SK-N-SH treated with all-trans-retinoic acid at 6 μM for 48 hours (cell line): ENCODE results near the gene NEB.

ENCODE experiments used
- ATAC-seq: fragments of 200-7000 bp; cut with Tn5 transposase; 3 replicates; pipeline ENCODE4 v1.9.1; 2020; ENCODE audit warnings: mild to moderate bottlenecking, moderate library complexity
- ARNTL ChIP-seq: fragments of 450-650 bp; formaldehyde crosslinking; IDR thresholded peaks from 2 replicates; pipeline ENCODE4 v1.5.0; 2020; ENCODE audit warnings: low read depth, mild to moderate bottlenecking, moderate library complexity, borderline replicate concordance
- BACH2 ChIP-seq: fragments of 250-450 bp; sonication (Bioruptor Pico); IDR thresholded peaks from 2 replicates; pipeline ENCODE4 v1.9.0; 2021; ENCODE audit warnings: mild to moderate bottlenecking, borderline replicate concordance
- CSDC2 ChIP-seq: fragments of 250-450 bp; sonication (Bioruptor Pico); IDR thresholded peaks from 2 replicates; pipeline ENCODE4 v1.5.0; 2020; ENCODE audit warnings: mild to moderate bottlenecking, moderate library complexity
- ESRRG ChIP-seq: fragments of 250-450 bp; sonication (Bioruptor Pico); IDR thresholded peaks from 2 replicates; pipeline ENCODE4 v1.6.1; 2021; ENCODE audit warnings: mild to moderate bottlenecking
- OSR1 ChIP-seq: fragments of 250-450 bp; sonication (Bioruptor Pico); IDR thresholded peaks from 2 replicates; pipeline ENCODE4 v1.8.0; 2022; ENCODE audit warnings: moderate library complexity, mild to moderate bottlenecking, inconsistent platforms
- PPARA ChIP-seq: fragments of 250-450 bp; sonication (Bioruptor Pico); IDR thresholded peaks from 2 replicates; pipeline ENCODE4 v1.5.0; 2020; ENCODE audit warnings: mild to moderate bottlenecking, borderline replicate concordance
- RARB ChIP-seq: fragments of 250-450 bp; sonication (Bioruptor Pico); IDR thresholded peaks from 2 replicates; pipeline ENCODE4 v1.8.0; 2021; ENCODE audit warnings: mild to moderate bottlenecking, moderate library complexity
- SNAI2 ChIP-seq: fragments of 250-450 bp; sonication (Bioruptor Pico); IDR thresholded peaks from 2 replicates; pipeline ENCODE4 v1.5.0; 2020; ENCODE audit warnings: mild to moderate bottlenecking, moderate library complexity
- TCF4 ChIP-seq: fragments of 250-450 bp; sonication (Bioruptor Pico); IDR thresholded peaks from 2 replicates; pipeline ENCODE4 v1.8.0; 2021; ENCODE audit warnings: mild to moderate bottlenecking, moderate library complexity, borderline replicate concordance
- ZC3H10 ChIP-seq: fragments of 250-450 bp; sonication (Bioruptor Pico); IDR thresholded peaks from 2 replicates; pipeline ENCODE4 v1.5.1; 2021; ENCODE audit warnings: mild to moderate bottlenecking, moderate library complexity
- ZFP3 ChIP-seq: fragments of 250-450 bp; sonication (Bioruptor Pico); IDR thresholded peaks from 2 replicates; pipeline ENCODE4 v1.5.0; 2020; ENCODE audit warnings: mild to moderate bottlenecking, moderate library complexity
- ZFP30 ChIP-seq: fragments of 450-650 bp; formaldehyde crosslinking; IDR thresholded peaks from 2 replicates; pipeline ENCODE4 v1.5.0; 2022; ENCODE audit warnings: mild to moderate bottlenecking, moderate library complexity
- ZNF565 ChIP-seq: fragments of 450-650 bp; formaldehyde crosslinking; conservative IDR thresholded peaks from 2 replicates; pipeline ENCODE4 v1.5.0; 2020; ENCODE audit warnings: low read depth, mild to moderate bottlenecking, moderate library complexity
- ZNF70 ChIP-seq: fragments of 450-650 bp; formaldehyde crosslinking; IDR thresholded peaks from 2 replicates; pipeline ENCODE4 v1.5.0; 2020; ENCODE audit warnings: mild to moderate bottlenecking, moderate library complexity
- ZNF8 ChIP-seq: fragments of 450-650 bp; formaldehyde crosslinking; IDR thresholded peaks from 2 replicates; pipeline ENCODE4 v1.5.0; 2020; ENCODE audit warnings: mild to moderate bottlenecking, moderate library complexity
- TF ChIP-seq, protein P1 (sequence below): fragments of 250-450 bp; sonication (Bioruptor Pico); IDR thresholded peaks from 2 replicates; pipeline ENCODE4 v1.5.1; 2021; ENCODE audit warnings: mild to moderate bottlenecking, moderate library complexity
- TF ChIP-seq, protein P2 (sequence below): fragments of 250-450 bp; sonication (Bioruptor Pico); IDR thresholded peaks from 2 replicates; pipeline ENCODE4 v1.8.0; 2020; ENCODE audit warnings: mild to moderate bottlenecking, moderate library complexity, borderline replicate concordance
- TF ChIP-seq, protein P3 (sequence below): fragments of 250-450 bp; sonication (Bioruptor Pico); IDR thresholded peaks from 2 replicates; pipeline ENCODE4 v1.5.0; 2020; ENCODE audit warnings: mild to moderate bottlenecking, moderate library complexity
- TF ChIP-seq, protein P4 (sequence below): fragments of 250-450 bp; sonication (Bioruptor Pico); IDR thresholded peaks from 2 replicates; pipeline ENCODE4 v1.5.1; 2020; ENCODE audit warnings: low read depth, mild to moderate bottlenecking, moderate library complexity
- TF ChIP-seq, protein P5 (sequence below): fragments of 250-450 bp; sonication (Bioruptor Pico); IDR thresholded peaks from 2 replicates; pipeline ENCODE4 v1.8.0; 2021; ENCODE audit warnings: low read depth, mild to moderate bottlenecking, moderate library complexity, borderline replicate concordance

The NEB gene

DNA sequence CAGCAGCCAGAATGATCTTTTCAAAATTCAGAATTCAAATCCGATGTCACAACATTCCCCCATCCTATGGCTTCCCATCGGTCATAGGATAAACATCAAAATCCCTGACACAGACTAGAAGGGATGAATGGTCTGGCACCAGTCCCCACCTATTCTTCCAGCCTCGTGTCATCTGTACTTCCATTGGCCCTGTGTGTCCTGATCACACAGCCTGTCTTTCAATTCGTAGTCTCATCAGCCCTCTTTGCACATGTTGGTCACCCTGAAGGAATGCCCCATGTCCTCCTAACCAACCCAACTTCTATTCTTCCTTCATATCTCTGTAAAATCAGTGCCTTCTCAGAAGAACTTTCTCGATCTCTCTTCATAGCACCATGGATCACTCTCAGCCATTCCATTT, 157.2 kb downstream of the NEB start:
- ATAC-seq = no peak
- TF ChIP-seq ESRRG (CRISPR knock-in tag) = no peak
- TF ChIP-seq, protein P1, sequence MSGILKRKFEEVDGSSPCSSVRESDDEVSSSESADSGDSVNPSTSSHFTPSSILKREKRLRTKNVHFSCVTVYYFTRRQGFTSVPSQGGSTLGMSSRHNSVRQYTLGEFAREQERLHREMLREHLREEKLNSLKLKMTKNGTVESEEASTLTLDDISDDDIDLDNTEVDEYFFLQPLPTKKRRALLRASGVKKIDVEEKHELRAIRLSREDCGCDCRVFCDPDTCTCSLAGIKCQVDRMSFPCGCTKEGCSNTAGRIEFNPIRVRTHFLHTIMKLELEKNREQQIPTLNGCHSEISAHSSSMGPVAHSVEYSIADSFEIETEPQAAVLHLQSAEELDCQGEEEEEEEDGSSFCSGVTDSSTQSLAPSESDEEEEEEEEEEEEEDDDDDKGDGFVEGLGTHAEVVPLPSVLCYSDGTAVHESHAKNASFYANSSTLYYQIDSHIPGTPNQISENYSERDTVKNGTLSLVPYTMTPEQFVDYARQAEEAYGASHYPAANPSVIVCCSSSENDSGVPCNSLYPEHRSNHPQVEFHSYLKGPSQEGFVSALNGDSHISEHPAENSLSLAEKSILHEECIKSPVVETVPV = no peak
- TF ChIP-seq RARB (CRISPR knock-in tag) = no peak
- TF ChIP-seq ZNF8 (CRISPR knock-in tag) = no peak
- TF ChIP-seq ZFP3 (CRISPR knock-in tag) = no peak
- TF ChIP-seq, protein P2, sequence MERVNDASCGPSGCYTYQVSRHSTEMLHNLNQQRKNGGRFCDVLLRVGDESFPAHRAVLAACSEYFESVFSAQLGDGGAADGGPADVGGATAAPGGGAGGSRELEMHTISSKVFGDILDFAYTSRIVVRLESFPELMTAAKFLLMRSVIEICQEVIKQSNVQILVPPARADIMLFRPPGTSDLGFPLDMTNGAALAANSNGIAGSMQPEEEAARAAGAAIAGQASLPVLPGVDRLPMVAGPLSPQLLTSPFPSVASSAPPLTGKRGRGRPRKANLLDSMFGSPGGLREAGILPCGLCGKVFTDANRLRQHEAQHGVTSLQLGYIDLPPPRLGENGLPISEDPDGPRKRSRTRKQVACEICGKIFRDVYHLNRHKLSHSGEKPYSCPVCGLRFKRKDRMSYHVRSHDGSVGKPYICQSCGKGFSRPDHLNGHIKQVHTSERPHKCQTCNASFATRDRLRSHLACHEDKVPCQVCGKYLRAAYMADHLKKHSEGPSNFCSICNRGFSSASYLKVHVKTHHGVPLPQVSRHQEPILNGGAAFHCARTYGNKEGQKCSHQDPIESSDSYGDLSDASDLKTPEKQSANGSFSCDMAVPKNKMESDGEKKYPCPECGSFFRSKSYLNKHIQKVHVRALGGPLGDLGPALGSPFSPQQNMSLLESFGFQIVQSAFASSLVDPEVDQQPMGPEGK (CRISPR knock-in tag) = no peak
- TF ChIP-seq ZFP30 = no peak
- no peak for TF ChIP-seq ZNF70 (CRISPR knock-in tag)
- no peak for TF ChIP-seq TCF4 (CRISPR knock-in tag)
- TF ChIP-seq ZC3H10 (CRISPR knock-in tag) = no peak

DNA sequence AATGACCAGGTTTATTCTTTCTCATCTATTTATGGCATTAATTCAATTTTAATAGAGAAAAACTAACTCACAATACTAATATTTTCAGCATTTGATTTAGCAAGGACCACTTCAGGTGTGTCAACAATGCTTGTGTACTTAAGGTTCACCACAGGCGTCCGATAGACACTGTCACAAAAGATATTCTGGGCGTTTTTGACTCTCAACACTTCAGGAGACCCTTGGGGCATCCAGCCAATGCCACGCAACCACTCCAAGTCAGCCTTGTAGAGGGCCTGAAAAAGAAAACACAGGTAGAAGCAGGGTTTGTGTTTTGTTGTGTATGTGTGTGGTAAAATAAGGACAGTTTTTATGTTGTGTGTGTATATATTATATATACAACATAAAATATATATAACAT, 158.2 kb downstream of the NEB start:
- no peak for ATAC-seq
- TF ChIP-seq ZFP3 (CRISPR knock-in tag) (no peak), TCF4 (CRISPR knock-in tag) (no peak), CSDC2 (no peak), RARB (CRISPR knock-in tag) (no peak), ESRRG (CRISPR knock-in tag) (no peak), ARNTL (CRISPR knock-in tag) (no peak), ZNF565 (CRISPR knock-in tag) (no peak), ZNF8 (CRISPR knock-in tag) (no peak), ZC3H10 (CRISPR knock-in tag) (no peak), SNAI2 (no peak), PPARA (CRISPR knock-in tag) (no peak), ZNF70 (CRISPR knock-in tag) (no peak), OSR1 (CRISPR knock-in tag) (no peak), BACH2 (CRISPR knock-in tag) (no peak), ZFP30 (no peak)
- TF ChIP-seq, protein P2 (CRISPR knock-in tag) = no peak
- TF ChIP-seq, protein P3, sequence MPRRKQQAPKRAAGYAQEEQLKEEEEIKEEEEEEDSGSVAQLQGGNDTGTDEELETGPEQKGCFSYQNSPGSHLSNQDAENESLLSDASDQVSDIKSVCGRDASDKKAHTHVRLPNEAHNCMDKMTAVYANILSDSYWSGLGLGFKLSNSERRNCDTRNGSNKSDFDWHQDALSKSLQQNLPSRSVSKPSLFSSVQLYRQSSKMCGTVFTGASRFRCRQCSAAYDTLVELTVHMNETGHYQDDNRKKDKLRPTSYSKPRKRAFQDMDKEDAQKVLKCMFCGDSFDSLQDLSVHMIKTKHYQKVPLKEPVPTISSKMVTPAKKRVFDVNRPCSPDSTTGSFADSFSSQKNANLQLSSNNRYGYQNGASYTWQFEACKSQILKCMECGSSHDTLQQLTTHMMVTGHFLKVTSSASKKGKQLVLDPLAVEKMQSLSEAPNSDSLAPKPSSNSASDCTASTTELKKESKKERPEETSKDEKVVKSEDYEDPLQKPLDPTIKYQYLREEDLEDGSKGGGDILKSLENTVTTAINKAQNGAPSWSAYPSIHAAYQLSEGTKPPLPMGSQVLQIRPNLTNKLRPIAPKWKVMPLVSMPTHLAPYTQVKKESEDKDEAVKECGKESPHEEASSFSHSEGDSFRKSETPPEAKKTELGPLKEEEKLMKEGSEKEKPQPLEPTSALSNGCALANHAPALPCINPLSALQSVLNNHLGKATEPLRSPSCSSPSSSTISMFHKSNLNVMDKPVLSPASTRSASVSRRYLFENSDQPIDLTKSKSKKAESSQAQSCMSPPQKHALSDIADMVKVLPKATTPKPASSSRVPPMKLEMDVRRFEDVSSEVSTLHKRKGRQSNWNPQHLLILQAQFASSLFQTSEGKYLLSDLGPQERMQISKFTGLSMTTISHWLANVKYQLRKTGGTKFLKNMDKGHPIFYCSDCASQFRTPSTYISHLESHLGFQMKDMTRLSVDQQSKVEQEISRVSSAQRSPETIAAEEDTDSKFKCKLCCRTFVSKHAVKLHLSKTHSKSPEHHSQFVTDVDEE (CRISPR knock-in tag) = no peak
- TF ChIP-seq, protein P4, sequence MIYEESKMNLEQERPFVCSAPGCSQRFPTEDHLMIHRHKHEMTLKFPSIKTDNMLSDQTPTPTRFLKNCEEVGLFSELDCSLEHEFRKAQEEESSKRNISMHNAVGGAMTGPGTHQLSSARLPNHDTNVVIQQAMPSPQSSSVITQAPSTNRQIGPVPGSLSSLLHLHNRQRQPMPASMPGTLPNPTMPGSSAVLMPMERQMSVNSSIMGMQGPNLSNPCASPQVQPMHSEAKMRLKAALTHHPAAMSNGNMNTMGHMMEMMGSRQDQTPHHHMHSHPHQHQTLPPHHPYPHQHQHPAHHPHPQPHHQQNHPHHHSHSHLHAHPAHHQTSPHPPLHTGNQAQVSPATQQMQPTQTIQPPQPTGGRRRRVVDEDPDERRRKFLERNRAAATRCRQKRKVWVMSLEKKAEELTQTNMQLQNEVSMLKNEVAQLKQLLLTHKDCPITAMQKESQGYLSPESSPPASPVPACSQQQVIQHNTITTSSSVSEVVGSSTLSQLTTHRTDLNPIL (CRISPR knock-in tag) = no peak
- TF ChIP-seq, protein P1 = no peak
- TF ChIP-seq, protein P5, sequence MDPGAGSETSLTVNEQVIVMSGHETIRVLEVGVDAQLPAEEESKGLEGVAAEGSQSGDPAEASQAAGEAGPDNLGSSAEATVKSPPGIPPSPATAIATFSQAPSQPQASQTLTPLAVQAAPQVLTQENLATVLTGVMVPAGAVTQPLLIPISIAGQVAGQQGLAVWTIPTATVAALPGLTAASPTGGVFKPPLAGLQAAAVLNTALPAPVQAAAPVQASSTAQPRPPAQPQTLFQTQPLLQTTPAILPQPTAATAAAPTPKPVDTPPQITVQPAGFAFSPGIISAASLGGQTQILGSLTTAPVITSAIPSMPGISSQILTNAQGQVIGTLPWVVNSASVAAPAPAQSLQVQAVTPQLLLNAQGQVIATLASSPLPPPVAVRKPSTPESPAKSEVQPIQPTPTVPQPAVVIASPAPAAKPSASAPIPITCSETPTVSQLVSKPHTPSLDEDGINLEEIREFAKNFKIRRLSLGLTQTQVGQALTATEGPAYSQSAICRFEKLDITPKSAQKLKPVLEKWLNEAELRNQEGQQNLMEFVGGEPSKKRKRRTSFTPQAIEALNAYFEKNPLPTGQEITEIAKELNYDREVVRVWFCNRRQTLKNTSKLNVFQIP (CRISPR knock-in tag) = no peak
